NCI-H187 (cell line): ENCODE measurements around the gene HS3ST4.

Source experiments
- DNase-seq, 2 experiments: peaks; one replicate each; lab custom pipeline; 2025; lab: John Stamatoyannopoulos, UW

Gene HS3ST4

GRCh38 chr16:25691519-25692091, at the start of gene HS3ST4:
Gene HS3ST4, plus strand, starts transcription at chr16:25691959.
- DNase-seq = no peak

GRCh38 chr16:25643633-25644032, 48.1 kb upstream of the HS3ST4 start:
- no peak for DNase-seq

GRCh38 chr16:25656639-25657038, 35.1 kb upstream of the HS3ST4 start:
- no peak for DNase-seq

GRCh38 chr16:25676820-25677219, 14.9 kb upstream of the HS3ST4 start:
- no peak for DNase-seq

- no peak for DNase-seq
Observed at GRCh38 chr16:25679511-25679910, 12.2 kb upstream of the HS3ST4 start.

GRCh38 chr16:25689137-25689836, 2.5 kb upstream of the HS3ST4 start:
- DNase-seq = no peak

GRCh38 chr16:25690552-25691143, 1.1 kb upstream of the HS3ST4 start:
- DNase-seq = no peak

- DNase-seq = no peak
Observed at GRCh38 chr16:25692351-25692741, 587 bp downstream of the HS3ST4 start.

- no peak for DNase-seq
Observed at GRCh38 chr16:25692742-25693508, 1.2 kb downstream of the HS3ST4 start.

- no peak for DNase-seq
Observed at GRCh38 chr16:25693631-25694030, 1.9 kb downstream of the HS3ST4 start.

GRCh38 chr16:25699069-25699468, 7.3 kb downstream of the HS3ST4 start:
- no peak for DNase-seq

GRCh38 chr16:25700547-25700946, 8.8 kb downstream of the HS3ST4 start:
- no peak for DNase-seq

- no peak for DNase-seq
Observed at GRCh38 chr16:25707553-25707952, 15.8 kb downstream of the HS3ST4 start.

- DNase-seq = no peak
Observed at GRCh38 chr16:25707982-25708583, 16.3 kb downstream of the HS3ST4 start.

- no peak for DNase-seq
Observed at GRCh38 chr16:25709213-25709612, 17.5 kb downstream of the HS3ST4 start.

- no peak for DNase-seq
Observed at GRCh38 chr16:25713785-25714570, 22.2 kb downstream of the HS3ST4 start.

- DNase-seq = no peak
Observed at GRCh38 chr16:25716186-25716585, 24.4 kb downstream of the HS3ST4 start.

GRCh38 chr16:25721439-25721838, 29.7 kb downstream of the HS3ST4 start:
- no peak for DNase-seq

GRCh38 chr16:25726430-25727098, 34.8 kb downstream of the HS3ST4 start:
- DNase-seq = no peak

GRCh38 chr16:25729188-25729915, 37.6 kb downstream of the HS3ST4 start:
- DNase-seq = no peak
